Chondrocyte (in vitro differentiated cells): Measurements from ENCODE around the gene ADCY10. TPM values are rescaled to one million over a fixed set of nuclear protein-coding genes. Genes with fewer than 3 reads are reported as not detected.

Experiments used
- DNase-seq: peaks from one replicate; pipeline ENCODE4 v3.0.0; 2021; ENCODE audit warnings: mixed read lengths, low spot score
- H3K27ac Mint-ChIP-seq: one replicate; pipeline ENCODE4 v1.8.0; 2021; ENCODE audit warnings: mild to moderate bottlenecking, moderate library complexity, mixed read lengths; ENCODE audit not compliant: unreplicated experiment
- H3K27me3 Mint-ChIP-seq: 2 replicates; pipeline ENCODE4 v1.8.0; 2021; ENCODE audit warnings: low read depth, mixed read lengths
- H3K36me3 Mint-ChIP-seq: 2 replicates; pipeline ENCODE4 v1.8.0; 2021; ENCODE audit warnings: low read depth, mixed read lengths
- H3K4me1 Mint-ChIP-seq: 2 replicates; pipeline ENCODE4 v1.8.0; 2021; ENCODE audit warnings: low read depth, mild to moderate bottlenecking, mixed read lengths
- H3K4me3 Mint-ChIP-seq: one replicate; pipeline ENCODE4 v1.8.0; 2021; ENCODE audit warnings: mild to moderate bottlenecking, moderate library complexity, mixed read lengths; ENCODE audit not compliant: unreplicated experiment
- H3K9me3 Mint-ChIP-seq: 2 replicates; pipeline ENCODE4 v1.8.0; 2021; ENCODE audit warnings: low read depth, mixed read lengths
- CTCF ChIP-seq: fragments of 200-600 bp; sonication (generic); IDR thresholded peaks from 2 replicates; pipeline ENCODE4 v1.5.0; 2021; ENCODE audit warnings: antibody characterized with exemption, mild to moderate bottlenecking, moderate library complexity
- total RNA-seq: library from RNA; stranded (reverse); gene quantifications from 3 replicates; pipeline ENCODE4 v1.2.1, GENCODE V29; 2021

The ADCY10 gene
- total RNA-seq, 1 donor from 2014 or later, result 0.07 TPM

DNA sequence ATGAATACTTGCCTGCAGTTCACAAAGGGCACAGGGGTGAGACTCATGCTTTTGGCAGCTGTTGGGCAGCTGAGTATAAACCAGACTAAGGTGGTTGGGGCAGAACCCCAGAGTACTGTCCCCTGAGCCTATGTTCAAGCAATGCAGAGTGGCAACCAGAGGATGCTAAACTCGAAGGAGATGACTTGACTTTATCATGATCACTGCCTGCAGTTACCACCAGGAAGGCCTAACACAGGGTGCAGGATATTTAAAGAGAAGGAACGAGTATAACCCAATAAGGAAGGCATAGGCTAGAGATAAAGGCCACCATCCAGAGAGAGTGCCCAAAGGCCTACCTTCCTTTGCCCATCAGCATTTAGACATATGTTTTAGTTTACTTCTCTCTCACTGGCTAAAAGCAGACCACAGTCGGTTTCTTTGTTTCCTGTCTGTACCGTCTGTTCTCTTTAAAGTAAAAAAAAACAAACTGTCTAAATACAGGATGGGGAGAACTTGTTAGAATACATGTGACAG is 108.8 kb downstream of the ADCY10 start:
- H3K4me3 Mint-ChIP-seq, result no peak overlapping the region
- no peaks in the 10 kb centered on the region for H3K27me3 Mint-ChIP-seq
- H3K27ac Mint-ChIP-seq, result peak overlapping the region; percentile 34
- TF ChIP-seq CTCF, result no peak
- peaks cover 29% of the 10 kb centered on the region for H3K4me1 Mint-ChIP-seq
- H3K9me3 Mint-ChIP-seq, result no peaks in the 10 kb centered on the region
- no peak for DNase-seq
- no peaks in the 10 kb centered on the region for H3K36me3 Mint-ChIP-seq

- Mint-ChIP-seq H3K4me1 (peaks cover 27% of the 10 kb centered on the region), H3K27me3 (no peaks in the 10 kb centered on the region), H3K4me3 (peak overlapping the region; percentile 31), H3K27ac (peak overlapping the region; percentile 77), H3K9me3 (no peaks in the 10 kb centered on the region), H3K36me3 (no peaks in the 10 kb centered on the region)
- DNase-seq, result peak; percentile 94
- TF ChIP-seq CTCF, result peak; percentile 97
Observed at GRCh38 chr1:167803358-167804207, 110.4 kb downstream of the ADCY10 start.

DNA sequence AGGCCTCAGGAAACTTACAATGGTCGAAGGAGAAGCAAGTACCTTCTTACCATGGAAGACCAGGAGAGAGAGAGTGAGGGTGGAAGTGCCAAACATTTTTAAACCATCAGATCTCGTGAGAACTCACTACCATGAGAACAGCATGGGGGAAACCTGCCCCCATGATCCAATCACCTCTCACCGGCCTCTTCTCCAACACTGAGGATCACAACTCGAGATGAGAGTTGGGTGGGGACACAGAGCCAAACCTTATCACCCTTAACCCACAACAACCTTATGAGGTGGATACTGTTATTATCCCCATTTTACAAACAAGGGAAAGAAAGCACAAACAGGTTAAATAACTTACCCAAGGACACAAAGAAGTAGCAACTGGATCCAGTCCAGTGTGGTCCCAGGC is 111.7 kb downstream of the ADCY10 start:
- no peak for DNase-seq
- no peak for TF ChIP-seq CTCF
- Mint-ChIP-seq H3K36me3 (peaks cover 2% of the 10 kb centered on the region), H3K9me3 (no peaks in the 10 kb centered on the region), H3K27me3 (no peaks in the 10 kb centered on the region), H3K4me3 (no peak overlapping the region), H3K27ac (no peak overlapping the region), H3K4me1 (peaks cover 28% of the 10 kb centered on the region)

GRCh38 chr1:167800251-167800650 is 113.7 kb downstream of the ADCY10 start:
- DNase-seq, result no peak
- Mint-ChIP-seq H3K36me3 (peaks cover 2% of the 10 kb centered on the region), H3K4me3 (no peak overlapping the region), H3K9me3 (no peaks in the 10 kb centered on the region), H3K4me1 (peaks cover 43% of the 10 kb centered on the region), H3K27ac (no peak overlapping the region), H3K27me3 (no peaks in the 10 kb centered on the region)
- TF ChIP-seq CTCF, result no peak

GRCh38 chr1:167799747-167800146 is 114.2 kb downstream of the ADCY10 start:
- peaks cover 2% of the 10 kb centered on the region for H3K36me3 Mint-ChIP-seq
- TF ChIP-seq CTCF, result no peak
- H3K27me3 Mint-ChIP-seq, result no peaks in the 10 kb centered on the region
- no peak overlapping the region for H3K27ac Mint-ChIP-seq
- peaks cover 38% of the 10 kb centered on the region for H3K4me1 Mint-ChIP-seq
- H3K9me3 Mint-ChIP-seq, result no peaks in the 10 kb centered on the region
- H3K4me3 Mint-ChIP-seq, result no peak overlapping the region
- DNase-seq, result no peak
